Hypothalamus (tissue), 51 donors: ENCODE data around the gene APMAP.

Experiments used
- DNase-seq, 51 donors: peaks; one replicate each; lab custom pipeline; 2025; lab: John Stamatoyannopoulos, UW

The APMAP gene

GRCh38 chr20:24992487-24993205 lies at the start of gene APMAP:
TSS of gene APMAP (minus strand) at chr20:24992751. CDS start at chr20:24992688, 63 bp downstream.
- peak; percentile 56 to 97 (median 91) for DNase-seq

GRCh38 chr20:25041813-25042530 lies 49.4 kb upstream of the APMAP start:
- no peak for DNase-seq

DNA sequence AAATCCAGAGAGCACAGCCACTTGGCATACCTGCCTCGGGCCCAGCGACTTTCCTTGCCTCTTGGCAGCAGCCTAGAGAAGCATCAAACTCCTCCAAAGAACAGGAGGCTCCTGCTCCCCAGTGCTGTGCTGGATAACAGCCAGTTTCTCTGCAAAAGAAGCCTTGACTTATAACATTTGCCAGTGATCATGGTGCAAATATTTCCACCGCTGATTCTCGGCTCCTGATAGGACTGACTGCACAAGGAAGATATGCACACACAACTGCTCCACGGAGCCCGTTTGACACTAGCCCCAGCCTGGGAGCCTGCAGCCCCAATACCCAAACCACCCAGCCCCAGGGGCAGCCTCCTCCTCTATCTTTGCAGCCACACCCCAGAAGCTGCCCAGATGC lies 47.9 kb upstream of the APMAP start:
- DNase-seq, result peak in 5 of 51 donors; percentile 31 to 82 (median 45)

DNA sequence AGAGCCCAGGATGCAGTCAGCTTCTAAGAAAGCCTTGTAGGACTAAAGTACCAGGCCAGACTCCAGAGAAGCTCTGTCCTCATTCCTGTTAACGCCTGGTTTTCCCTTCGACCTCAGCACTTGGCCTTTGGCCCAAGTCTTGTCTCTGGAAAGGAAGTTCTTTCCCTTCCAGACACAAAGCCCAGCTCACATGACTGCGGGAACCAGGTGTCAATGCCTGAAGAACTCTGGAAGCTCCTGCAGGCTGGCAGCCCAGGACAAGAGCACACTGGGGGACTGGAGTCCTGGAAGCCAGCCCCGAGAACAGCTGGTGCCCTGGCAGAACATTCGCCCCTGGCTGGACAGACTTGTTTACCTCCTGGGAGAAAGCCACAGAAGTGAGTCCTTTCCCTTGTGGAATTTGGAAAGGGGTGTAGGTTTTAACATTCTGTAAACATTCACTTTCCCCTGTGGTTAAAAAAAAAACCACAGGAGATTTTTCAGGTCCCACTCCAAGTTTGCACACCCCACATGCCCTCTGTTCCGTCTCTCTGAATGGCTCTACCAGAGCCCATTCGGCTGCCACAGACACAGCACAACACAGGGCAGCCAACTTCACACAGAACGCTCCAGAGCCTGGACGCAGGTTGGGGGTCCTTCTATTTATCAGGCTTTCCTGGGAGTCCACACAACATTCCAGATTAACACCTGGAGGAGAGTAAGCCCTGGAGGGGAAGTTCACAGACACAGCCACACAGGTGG lies 47.3 kb upstream of the APMAP start:
- DNase-seq, result peak in 44 of 51 donors; percentile 23 to 92 (median 66)

DNA sequence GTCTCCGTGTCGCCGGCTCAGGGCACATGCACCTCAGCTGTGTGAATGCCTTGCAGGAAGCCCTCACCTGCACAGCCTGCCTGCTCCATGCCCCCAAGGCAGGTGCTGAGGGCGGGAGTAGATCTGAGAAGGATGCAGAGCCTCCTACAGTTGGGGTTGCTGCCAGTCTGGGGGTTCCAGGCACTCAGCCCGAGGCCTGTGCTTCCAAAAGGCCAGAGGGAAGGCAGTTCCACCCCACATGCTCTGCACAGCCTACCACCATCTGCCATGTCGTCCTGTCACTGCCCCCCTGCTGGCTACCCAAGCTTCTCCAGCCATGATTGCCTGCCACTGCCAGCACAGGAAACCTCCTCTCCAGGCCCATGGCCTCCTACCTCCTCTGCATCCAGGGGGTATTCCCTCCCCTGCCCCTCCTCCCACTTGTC lies 46.1 kb upstream of the APMAP start:
- no peak for DNase-seq

DNA sequence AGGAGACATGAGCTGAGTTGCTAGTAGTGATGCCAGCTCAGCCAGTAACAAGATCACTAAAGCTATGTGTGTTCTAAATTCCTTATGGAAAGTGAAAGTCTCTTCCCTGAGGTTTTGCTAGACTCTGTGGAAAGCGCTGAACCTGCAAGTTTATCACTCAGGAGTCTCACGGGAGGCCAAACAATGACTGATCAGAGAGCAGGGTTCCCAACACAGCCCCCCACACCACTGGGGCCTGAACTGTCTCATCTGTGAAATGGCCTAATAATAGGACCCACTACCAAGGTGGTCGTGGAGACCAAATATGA lies 45.5 kb upstream of the APMAP start:
- no peak for DNase-seq

DNA sequence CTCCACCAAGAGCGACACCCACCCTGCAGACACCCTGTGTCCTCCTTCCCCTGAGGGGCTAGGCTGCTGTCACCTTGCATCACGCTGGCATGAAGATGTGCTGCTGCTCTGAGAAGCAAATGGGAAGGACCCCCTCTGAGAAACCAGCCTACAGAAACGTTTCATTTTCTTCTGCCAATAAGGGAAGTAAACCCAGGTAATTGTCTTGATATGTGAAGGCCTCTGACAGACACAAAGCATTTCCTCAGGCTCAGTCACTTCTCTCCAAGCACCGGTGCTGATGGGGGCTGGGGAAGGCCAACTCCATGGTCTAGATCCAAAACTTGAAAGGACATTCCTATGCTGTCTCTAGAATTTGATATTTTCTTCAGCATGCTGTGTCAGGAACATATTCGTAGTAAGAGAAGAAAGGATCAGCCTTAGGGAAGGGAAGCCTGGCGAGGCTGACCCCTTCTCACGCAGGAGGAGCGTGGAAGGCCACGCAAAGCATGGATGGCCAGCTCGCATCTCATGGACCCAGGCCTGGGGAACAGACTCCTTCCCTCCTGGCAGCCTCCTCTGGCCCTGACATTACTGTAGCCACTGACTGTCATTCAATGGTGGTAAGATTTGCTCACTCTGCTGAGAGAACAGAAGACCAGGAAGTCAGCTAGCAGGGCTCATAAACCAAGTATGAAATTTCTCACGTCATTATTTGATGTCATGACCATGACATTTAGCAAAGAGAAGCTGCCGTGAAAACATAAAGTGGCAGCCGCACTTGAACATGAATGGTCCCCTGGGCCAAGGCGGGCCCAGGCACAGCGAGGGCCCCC lies 44.9 kb upstream of the APMAP start:
- peak in 1 of 51 donors; percentile 23 for DNase-seq

GRCh38 chr20:25036331-25036936 lies 43.9 kb upstream of the APMAP start:
- no peak for DNase-seq

DNA sequence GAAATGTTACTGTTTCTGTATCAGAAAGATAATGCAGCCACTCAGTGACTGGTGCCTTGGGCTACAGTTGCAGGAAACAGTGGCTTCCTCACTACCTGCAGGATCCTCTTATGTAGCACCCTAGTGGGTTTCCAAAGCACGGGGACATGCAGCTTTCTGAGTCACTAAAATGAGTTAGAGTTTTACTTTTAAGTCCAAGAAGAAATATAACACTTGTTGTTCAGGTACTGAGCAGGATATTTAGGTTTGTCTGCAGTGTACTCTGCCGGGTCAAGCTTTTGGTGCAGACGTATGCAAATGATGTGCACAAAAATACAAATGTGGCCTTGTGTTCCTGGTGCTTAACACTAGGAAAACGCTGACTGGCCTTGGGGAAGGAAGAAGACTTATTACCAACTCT lies 43.4 kb upstream of the APMAP start:
- DNase-seq, result peak in 1 of 51 donors; percentile 32

DNA sequence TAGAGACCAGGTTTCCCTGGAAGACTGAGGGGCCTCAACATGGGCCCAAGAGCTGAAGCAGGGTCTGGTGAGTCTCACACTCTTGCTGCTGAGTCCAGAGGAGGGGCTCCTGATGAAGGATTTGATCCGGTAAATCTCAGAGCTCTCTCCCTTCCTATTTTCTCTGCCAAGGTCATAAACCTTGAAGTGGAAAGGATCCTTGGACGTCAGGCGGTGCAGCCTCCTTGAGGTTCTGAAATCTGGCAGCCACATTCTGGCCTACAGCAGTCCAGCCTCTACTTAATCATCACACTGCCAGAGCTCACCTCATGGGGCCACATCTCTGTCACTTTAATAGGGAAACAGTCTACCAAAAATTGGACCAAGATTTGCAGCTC lies 41.4 kb upstream of the APMAP start:
- no peak for DNase-seq

DNA sequence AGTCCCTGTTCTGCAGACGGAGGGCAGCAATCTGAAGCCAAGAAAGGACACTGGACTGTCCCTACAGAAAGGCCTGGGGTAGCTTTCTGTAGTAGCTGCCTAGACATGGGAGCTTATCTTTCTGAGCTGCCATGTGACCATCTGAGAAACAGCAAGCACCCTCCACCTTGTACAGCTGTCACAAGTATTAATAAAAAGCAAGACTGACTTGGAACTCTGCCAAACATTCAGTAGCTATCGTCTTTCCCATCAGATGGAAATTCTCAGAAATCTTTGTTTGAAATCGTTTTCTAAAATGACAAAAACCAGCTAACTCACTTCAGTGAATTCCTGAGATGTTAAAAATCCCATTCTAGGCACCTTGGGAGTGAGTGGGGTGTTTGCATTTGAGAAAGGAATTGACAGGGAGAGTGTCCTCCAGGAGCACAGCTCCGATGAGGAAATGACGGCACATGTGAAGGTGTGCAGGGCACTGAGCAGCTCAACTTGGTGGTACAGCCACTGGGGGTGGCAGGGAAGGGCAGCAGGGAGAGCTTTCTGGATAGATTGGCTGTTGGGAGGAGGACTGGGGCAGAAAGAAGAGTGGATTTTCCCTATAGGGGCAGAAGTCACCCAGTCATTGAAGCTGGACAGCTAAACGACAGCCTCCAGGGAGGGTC lies 40.8 kb upstream of the APMAP start:
- DNase-seq, result peak in 1 of 51 donors; percentile 38

GRCh38 chr20:25032478-25033264 lies 40.1 kb upstream of the APMAP start:
- DNase-seq, result peak; percentile 54 to 98 (median 89)

- peak in 37 of 51 donors; percentile 26 to 88 (median 65) for DNase-seq
These were observed 39.5 kb upstream of the APMAP start for GRCh38 chr20:25032065-25032477.

DNA sequence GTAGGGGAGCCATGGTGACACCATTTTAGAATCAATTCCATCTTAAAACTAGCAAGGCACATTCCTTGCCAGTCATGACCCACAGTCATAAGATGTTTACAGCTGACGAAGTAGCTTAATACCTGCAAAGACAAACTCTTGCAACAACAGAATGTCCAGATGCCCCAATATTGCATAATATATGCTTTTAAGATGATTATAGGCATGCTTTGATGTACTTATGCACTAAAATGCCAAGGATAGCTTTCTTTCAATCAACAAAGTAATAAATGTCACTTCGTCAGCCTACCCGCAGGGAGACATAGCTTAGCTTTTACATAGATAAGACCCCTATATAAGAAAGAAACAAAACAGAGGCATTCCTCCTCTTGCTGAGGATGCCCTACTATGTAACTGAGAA lies 38.7 kb upstream of the APMAP start:
- DNase-seq, result no peak

GRCh38 chr20:25030649-25031207 lies 38.2 kb upstream of the APMAP start:
- DNase-seq, result peak in 15 of 51 donors; percentile 14 to 58 (median 30)

DNA sequence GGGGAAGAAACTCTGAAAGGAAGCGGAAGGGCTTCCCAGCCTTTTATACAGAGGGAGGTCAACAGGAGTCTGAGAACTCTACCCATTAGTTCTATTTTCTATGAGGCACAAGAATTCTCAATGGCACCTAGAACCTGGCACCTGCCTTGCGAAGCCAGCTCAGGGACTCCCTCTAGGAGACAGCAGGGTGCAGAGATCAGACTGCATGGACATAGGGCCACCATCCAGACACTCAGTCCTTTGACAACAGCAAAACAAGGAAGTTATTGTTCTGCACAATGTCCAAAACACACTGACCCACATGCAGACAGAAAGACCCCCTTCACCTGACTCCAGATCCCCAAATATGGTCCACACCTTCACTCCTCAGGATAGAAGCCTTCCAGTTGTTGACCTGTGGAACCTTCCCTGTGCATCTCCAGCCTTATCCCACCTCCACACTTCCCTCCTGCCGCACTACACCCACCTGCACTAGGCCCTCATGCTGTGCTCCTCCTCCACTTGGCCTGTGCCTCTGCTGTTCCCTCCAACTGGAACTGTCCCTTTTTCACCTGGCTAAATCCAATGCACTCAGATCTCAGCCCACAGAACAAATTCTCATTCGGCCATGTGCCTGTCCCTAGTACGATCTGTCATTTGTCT lies 37.6 kb upstream of the APMAP start:
- DNase-seq, result peak in 10 of 51 donors; percentile 24 to 59 (median 38)

- DNase-seq, result no peak
These were observed 33.5 kb upstream of the APMAP start for GRCh38 chr20:25025986-25026605.
